GM10266 (cell line): ENCODE results near the gene SAT2.

Experiments
- DNase-seq: peaks from one replicate; pipeline ENCODE4 v3.0.0; 2012; ENCODE audit errors: extremely low spot score
- TF ChIP-seq, protein P1 (sequence below): IDR thresholded peaks from 2 replicates; pipeline ENCODE4 v1.5.1; 2012; ENCODE audit warnings: mild to moderate bottlenecking, low read depth; ENCODE audit not compliant: control insufficient read depth, insufficient read depth; ENCODE audit errors: missing control alignments

SAT2 gene

GRCh38 chr17:7623661-7624060 is 4.0 kb downstream of the SAT2 start:
- TF ChIP-seq, protein P1, sequence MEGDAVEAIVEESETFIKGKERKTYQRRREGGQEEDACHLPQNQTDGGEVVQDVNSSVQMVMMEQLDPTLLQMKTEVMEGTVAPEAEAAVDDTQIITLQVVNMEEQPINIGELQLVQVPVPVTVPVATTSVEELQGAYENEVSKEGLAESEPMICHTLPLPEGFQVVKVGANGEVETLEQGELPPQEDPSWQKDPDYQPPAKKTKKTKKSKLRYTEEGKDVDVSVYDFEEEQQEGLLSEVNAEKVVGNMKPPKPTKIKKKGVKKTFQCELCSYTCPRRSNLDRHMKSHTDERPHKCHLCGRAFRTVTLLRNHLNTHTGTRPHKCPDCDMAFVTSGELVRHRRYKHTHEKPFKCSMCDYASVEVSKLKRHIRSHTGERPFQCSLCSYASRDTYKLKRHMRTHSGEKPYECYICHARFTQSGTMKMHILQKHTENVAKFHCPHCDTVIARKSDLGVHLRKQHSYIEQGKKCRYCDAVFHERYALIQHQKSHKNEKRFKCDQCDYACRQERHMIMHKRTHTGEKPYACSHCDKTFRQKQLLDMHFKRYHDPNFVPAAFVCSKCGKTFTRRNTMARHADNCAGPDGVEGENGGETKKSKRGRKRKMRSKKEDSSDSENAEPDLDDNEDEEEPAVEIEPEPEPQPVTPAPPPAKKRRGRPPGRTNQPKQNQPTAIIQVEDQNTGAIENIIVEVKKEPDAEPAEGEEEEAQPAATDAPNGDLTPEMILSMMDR = no peak
- no peak for DNase-seq

DNA sequence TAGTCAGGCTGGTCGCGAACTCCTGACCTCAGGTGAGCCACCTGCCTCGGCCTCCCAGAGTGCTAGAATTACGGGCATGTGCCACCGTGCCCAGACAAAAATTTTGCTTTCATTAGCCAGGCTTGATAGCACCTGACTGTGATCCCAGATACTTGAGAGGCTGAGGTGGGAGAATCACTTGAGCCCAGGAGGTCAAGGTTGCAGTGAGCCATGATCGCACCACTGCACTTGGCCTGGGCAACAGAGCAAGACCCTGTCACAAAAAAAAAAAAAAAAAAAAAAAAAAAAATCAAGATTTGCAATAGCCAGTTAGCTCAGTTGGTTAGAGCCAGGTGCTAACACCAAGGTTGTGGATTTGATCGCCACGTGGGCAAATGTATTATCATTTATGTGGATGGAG is 6.8 kb downstream of the SAT2 start:
- DNase-seq = no peak
- TF ChIP-seq, protein P1 = no peak

DNA sequence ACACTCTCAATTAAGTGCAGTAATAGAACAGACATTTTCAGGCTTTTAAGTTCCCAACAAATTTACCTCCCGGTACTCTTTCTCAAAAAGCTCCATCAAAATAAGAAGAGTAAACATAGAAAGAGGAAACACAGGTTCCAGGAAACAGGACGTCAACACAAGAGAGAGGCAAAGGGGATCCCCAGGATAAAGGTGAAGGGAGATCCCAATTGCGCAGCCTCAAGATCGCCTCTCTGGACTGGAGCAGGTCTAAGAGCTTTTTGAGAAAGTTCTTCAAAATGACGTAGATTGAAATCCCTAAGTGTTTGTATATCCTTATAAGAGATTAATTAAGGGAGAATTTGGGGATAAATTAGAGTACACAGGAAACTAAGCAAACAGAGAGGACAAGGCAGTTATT is 9.0 kb downstream of the SAT2 start:
- DNase-seq = no peak
- TF ChIP-seq, protein P1 = no peak

- DNase-seq = no peak
- TF ChIP-seq, protein P1 = no peak
Measured at GRCh38 chr17:7615265-7615747, 12.3 kb downstream of the SAT2 start.

GRCh38 chr17:7614425-7615264 is 13.0 kb downstream of the SAT2 start, which contains the start of gene FXR2:
Gene FXR2, minus strand, starts transcription at chr17:7614897. Its CDS starts 365 bp downstream, at chr17:7614532.
- TF ChIP-seq, protein P1 = peak; percentile 67
- peak; percentile 100 for DNase-seq

DNA sequence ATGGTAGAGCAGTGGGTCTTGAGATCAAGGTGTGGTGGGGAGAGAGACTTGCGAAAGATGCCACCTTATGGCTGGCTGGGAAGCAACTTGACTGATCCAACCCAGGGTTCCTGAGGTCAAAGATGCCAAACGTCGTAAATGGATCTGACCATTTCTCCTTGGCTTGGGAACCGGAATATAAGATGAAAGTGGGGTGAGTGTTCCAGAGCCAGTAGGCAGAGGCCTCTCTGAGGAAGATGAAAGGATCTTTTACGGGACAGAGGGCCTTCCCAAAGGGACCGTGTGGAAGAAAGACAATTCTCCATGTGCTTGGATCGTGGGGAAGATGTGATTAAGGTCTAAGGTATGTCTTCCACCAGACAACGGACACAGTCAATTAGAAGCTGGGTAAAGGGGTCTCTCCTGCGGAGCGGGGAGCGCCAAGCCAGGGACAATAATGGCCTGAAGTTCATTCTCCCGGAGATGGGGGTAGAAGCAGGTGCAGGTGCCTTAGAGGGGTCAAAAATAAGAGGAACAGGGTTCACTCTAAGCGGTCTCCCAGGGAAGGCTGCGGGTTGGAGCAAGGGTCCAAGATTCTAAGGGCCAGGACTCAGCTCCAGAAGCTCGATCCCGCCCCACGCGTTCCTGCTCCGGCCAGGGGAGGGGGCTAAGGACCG is 13.7 kb downstream of the SAT2 start:
- TF ChIP-seq, protein P1 = peak; percentile 16
- DNase-seq = no peak

GRCh38 chr17:7612294-7612640 is 15.4 kb downstream of the SAT2 start:
- TF ChIP-seq, protein P1 = no peak
- no peak for DNase-seq
